K562 treated with DMSO at 1 percent for 24 hours (cell line): ENCODE data around the gene FRAS1. TPM values are rescaled to one million over a fixed set of nuclear protein-coding genes. Genes with fewer than 3 reads are reported as not detected.

Experiments used
- total RNA-seq: library from RNA; unstranded; fragments of 300-600 nt; gene quantifications from 2 replicates; pipeline ENCODE4 v1.2.3, GENCODE V29; 2022; ENCODE audit warnings: low read depth; ENCODE audit not compliant: insufficient read depth

Gene FRAS1
- total RNA-seq = 0.03 and 0.94 TPM in 2 replicates

GRCh38 chr4:78057135-78057599 is at the start of gene FRAS1:
TSS of gene FRAS1 (plus strand) at chr4:78057323. CDS start at chr4:78058010, 687 bp downstream.

GRCh38 chr4:78551420-78552351 is 494.6 kb downstream of the FRAS1 start, which contains the start of gene ANXA3:
TSS of gene ANXA3 (plus strand) at chr4:78551770. CDS start at chr4:78554474, 2,704 bp downstream.

Other genes with a start within 250 kb of the FRAS1 start
- gene CNOT6L, start 238.0 kb upstream of the FRAS1 start, total RNA-seq = 8.4 and 10.7 TPM in 2 replicates
- gene MRPL1, start 194.5 kb upstream of the FRAS1 start, total RNA-seq = 8.4 and 11.1 TPM in 2 replicates